Mucosa of descending colon (tissue), 3 donors: ENCODE measurements around the gene JMJD8. TPM values are rescaled to one million over a fixed set of nuclear protein-coding genes. Genes with fewer than 3 reads are reported as not detected.

Experiments
- ATAC-seq: fragments of 200-7000 bp; cut with Tn5 transposase; one replicate; pipeline ENCODE4 v1.9.1; 2020; ENCODE audit warnings: mild to moderate bottlenecking, moderate library complexity
- DNase-seq, 3 donors: peaks; one replicate each; pipeline ENCODE4 v3.0.0-alpha.2; 2020
- H3K36me3 ChIP-seq: fragments of 200-600 bp; one replicate; pipeline ENCODE4 v1.8.0; 2021; ENCODE audit warnings: low read depth, mild to moderate bottlenecking
- H3K4me1 ChIP-seq: fragments of 200-600 bp; one replicate; pipeline ENCODE4 v1.8.0; 2021; ENCODE audit warnings: low read depth, mild to moderate bottlenecking
- H3K4me3 ChIP-seq: fragments of 200-600 bp; one replicate; pipeline ENCODE4 v1.8.0; 2021; ENCODE audit warnings: mild to moderate bottlenecking
- H3K9me3 ChIP-seq: fragments of 200-600 bp; one replicate; pipeline ENCODE4 v1.8.0; 2021; ENCODE audit warnings: mild to moderate bottlenecking
- intact Hi-C, 2 donors: fragments of 100-400 bp; cut with DNase I in 1 of 2; cut with micrococcal nuclease in 1 of 2; formaldehyde crosslinking; loops; one replicate each; pipeline versions ENCODE4 v1.11.0 to v1.11.1; 2022; cut with DNase I, micrococcal nuclease
- total RNA-seq, 3 donors: library from RNA; stranded (reverse); fragmentation: NEBNext Ultra II Directional in 2 of 3; extraction: Animal tissue kit (Norgen Biotek cat#: 25700) in 2 of 3; gene quantifications; one replicate each; pipeline versions ENCODE4 v1.2.1 to v1.2.4, GENCODE V29; 2021 to 2023
- TF ChIP-seq, protein P1 (sequence below): fragments of 200-600 bp; IDR thresholded peaks from one replicate; pipeline ENCODE4 v1.8.0; 2022; ENCODE audit warnings: antibody characterized with exemption, mild to moderate bottlenecking
- donor health status: DM: no; HTN: no; CAD: no; lungs with moderate emphysema.
- donor health status: DM: no; HTN: no; CAD: no.
- donor health status: DM: no; HTN: yes; CAD: no.

JMJD8 gene
- total RNA-seq, 3 donors from 2014 or later = 39.5 to 60.5 (median 46.9) TPM

DNA sequence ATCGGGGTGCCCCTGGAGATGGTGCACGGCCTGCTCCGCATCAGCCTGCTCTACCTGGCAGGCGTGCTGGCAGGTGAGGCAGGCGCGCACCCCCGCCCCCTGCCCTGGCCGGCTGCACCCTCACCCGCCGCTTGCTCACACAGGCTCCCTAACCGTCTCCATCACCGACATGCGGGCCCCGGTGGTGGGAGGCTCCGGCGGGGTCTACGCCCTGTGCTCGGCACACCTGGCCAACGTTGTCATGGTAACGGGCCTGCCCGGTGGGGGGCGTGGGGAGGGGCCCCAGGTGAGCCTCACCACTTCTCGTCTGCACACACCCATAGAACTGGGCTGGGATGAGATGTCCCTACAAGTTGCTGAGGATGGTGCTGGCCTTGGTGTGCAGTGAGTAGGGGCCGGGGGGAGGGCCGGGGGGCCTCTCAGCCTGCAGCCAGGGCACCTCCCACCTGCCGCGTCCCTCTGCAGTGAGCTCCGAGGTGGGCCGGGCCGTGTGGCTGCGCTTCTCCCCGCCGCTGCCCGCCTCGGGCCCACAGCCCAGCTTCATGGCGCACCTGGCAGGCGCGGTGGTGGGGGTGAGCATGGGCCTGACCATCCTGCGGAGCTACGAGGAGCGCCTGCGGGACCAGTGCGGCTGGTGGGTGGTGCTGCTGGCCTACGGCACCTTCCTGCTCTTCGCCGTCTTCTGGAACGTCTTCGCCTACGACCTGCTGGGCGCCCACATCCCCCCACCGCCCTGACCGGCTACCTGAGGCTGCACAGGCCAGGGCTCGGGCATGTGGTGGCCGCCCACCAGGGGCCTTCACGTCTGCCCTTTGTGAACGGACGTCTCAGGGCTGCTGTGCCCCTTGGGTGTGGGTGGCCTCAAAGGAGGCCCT lies 6.6 kb downstream of the JMJD8 start:
- no peak for ATAC-seq
- peak in 1 of 3 donors; percentile 33 for DNase-seq
- TF ChIP-seq, protein P1, sequence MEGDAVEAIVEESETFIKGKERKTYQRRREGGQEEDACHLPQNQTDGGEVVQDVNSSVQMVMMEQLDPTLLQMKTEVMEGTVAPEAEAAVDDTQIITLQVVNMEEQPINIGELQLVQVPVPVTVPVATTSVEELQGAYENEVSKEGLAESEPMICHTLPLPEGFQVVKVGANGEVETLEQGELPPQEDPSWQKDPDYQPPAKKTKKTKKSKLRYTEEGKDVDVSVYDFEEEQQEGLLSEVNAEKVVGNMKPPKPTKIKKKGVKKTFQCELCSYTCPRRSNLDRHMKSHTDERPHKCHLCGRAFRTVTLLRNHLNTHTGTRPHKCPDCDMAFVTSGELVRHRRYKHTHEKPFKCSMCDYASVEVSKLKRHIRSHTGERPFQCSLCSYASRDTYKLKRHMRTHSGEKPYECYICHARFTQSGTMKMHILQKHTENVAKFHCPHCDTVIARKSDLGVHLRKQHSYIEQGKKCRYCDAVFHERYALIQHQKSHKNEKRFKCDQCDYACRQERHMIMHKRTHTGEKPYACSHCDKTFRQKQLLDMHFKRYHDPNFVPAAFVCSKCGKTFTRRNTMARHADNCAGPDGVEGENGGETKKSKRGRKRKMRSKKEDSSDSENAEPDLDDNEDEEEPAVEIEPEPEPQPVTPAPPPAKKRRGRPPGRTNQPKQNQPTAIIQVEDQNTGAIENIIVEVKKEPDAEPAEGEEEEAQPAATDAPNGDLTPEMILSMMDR = no peak
- peaks cover 9% of the 10 kb centered on the region for H3K36me3 ChIP-seq
- H3K9me3 ChIP-seq = no peaks in the 10 kb centered on the region
- intact Hi-C loops = no loop called here
- no peak overlapping the region for H3K4me3 ChIP-seq
- H3K4me1 ChIP-seq = peaks cover 54% of the 10 kb centered on the region

DNA sequence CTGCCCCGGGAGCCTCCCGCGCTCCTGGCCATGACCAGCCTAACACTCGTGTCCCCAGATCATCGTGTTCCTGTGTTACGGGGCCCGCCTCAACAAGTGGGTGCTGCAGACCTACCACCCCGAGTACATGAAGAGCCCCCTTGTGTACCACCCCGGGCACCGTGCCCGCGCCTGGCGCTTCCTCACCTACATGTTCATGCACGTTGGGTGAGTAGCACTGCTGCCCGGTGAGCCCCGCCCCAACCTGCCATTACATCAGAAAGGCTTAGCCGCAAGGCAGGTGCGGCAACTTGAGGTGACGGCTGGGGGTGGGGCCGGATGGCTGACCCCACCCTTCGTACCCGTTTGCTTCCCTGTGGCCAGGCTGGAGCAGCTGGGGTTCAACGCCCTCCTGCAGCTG lies 7.2 kb downstream of the JMJD8 start:
- peaks cover 47% of the 10 kb centered on the region for H3K4me1 ChIP-seq
- peaks cover 4% of the 10 kb centered on the region for H3K36me3 ChIP-seq
- ATAC-seq (peak; percentile 68), DNase-seq (peak; percentile 92 to 95 (median 94))
- intact Hi-C loops = no loop called here
- TF ChIP-seq, protein P1 = no peak
- no peak overlapping the region for H3K4me3 ChIP-seq
- H3K9me3 ChIP-seq = no peaks in the 10 kb centered on the region

DNA sequence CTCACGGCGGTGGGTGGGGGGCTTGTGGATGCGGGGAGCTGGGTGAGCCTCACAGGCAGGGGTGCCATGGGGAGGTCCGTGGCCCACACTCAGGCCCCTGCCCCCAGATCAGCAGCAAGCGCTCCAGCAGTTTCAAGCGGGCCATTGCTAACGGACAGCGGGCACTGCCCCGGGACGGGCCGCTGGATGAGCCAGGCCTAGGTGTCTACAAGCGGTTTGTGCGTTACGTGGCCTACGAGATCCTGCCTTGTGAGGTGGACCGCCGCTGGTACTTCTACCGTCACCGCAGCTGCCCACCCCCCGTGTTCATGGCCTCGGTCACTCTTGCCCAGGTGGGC lies 7.6 kb downstream of the JMJD8 start:
- Histone ChIP-seq H3K4me3 (no peak overlapping the region), H3K4me1 (peaks cover 44% of the 10 kb centered on the region), H3K36me3 (peaks cover 6% of the 10 kb centered on the region), H3K9me3 (no peaks in the 10 kb centered on the region)
- intact Hi-C loops = no loop called here
- no peak for DNase-seq
- TF ChIP-seq, protein P1 = no peak
- ATAC-seq = no peak

DNA sequence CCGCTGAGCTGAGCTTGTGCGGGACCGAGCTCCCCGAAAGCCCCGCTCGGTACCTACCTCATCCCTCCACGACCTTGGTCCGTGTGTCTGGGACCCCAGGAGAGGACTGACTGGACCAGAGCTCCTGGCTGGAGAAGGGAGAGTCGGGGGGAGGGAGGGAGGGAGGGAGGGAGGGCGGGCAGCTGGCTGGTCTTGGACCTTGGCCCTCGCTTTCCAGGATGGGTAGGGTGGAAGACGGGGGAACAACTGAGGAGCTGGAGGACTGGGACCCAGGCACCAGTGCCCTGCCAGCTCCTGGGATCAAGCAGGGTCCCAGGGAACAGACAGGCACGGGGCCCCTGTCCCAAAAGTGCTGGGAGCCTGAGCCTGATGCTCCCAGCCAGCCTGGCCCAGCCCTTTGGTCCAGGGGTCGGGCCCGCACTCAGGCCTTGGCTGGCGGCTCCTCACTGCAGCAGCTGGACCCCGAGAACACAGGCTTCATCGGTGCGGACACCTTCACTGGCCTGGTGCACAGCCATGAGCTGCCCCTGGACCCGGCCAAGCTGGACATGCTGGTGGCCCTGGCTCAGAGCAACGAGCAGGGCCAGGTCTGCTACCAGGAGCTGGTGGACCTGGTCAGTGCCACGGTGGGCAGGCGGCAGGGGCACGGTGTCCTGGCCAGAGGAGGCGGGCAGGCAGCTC lies 8.1 kb downstream of the JMJD8 start:
- Histone ChIP-seq H3K9me3 (no peaks in the 10 kb centered on the region), H3K36me3 (peaks cover 11% of the 10 kb centered on the region), H3K4me1 (peaks cover 39% of the 10 kb centered on the region), H3K4me3 (no peak overlapping the region)
- DNase-seq (peak in 2 of 3 donors; percentile 48 to 61), ATAC-seq (no peak)
- intact Hi-C loops = no loop called here
- TF ChIP-seq, protein P1 = no peak

DNA sequence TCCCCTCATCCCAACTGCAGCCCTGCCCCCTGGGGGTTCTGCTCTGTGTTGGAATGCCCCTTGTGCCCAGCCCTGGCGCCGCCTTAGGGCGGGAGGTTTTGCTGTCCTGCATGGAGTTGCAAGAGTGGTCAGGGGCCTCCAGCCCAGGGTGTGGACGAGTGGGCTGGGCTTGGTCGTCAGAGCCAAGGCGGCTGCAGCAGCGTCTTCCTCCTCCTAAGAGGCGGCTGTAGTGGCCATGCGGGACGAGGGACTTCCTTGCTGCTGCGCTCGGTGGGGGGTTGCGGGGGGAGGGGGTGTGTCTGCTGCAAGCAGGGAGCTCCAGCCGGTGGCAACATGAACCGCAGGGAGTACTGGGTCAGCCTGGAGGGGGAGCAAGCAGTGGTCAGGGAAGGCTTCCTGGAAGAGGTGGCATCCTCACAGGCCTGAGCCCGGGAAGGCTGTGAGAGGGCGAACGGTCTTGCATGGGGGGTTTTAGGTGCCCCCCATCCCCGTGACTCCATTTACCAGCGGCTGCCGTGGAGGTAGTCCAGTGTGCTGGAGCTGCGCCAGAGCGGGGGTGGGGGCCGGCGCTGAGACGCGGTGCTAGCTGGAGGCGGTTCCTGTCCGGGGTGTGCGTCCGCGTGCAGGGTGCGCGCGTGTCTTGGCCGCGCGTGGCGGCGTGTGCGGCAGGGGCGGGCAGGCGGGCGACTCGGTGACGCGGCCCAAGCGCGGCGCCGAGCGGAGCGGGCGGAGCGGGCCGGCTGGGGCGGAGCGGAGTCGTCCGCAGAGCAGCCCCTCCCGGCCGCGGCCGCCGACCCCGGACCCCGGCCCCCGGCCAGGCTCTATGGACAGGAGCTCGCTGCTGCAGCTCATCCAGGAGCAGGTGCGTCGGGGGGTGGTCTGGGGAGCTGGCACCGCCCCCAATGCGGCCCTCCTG lies 8.9 kb downstream of the JMJD8 start, which contains the start of gene RHBDL1:
Gene RHBDL1 (plus strand): TSS at position 704 of the 916 bp plus-strand sequence. CDS start 120 bp downstream, at position 824.
- no peak within 1 kb of the TSS for H3K4me3 ChIP-seq
- H3K9me3 ChIP-seq = no peaks in the 10 kb centered on the region
- peaks cover 13% of the 10 kb centered on the region for H3K36me3 ChIP-seq
- TF ChIP-seq, protein P1 = no peak
- H3K4me1 ChIP-seq = peaks cover 36% of the 10 kb centered on the region
- DNase-seq (peak in 2 of 3 donors; percentile 64 to 75), ATAC-seq (no peak)
- intact Hi-C loops = no loop called here
